T-helper 1 cell treated with Interleukin-12 subunit alpha and Interleukin-12 subunit beta and Interleukin-4 antibody, amounts not matched to agents 30 μg/mL and 1 μg/mL, for 36 hours (primary cell): ENCODE data around the gene MAP3K3.

Experiments used
- H3K27ac Mint-ChIP-seq: one replicate; pipeline ENCODE4 v1.8.0; 2021; ENCODE audit warnings: mild to moderate bottlenecking, mixed read lengths
- H3K27me3 Mint-ChIP-seq: one replicate; pipeline ENCODE4 v1.8.0; 2021; ENCODE audit warnings: low read depth, mixed read lengths
- H3K36me3 Mint-ChIP-seq: one replicate; pipeline ENCODE4 v1.8.0; 2021; ENCODE audit warnings: low read depth, mixed read lengths
- H3K4me1 Mint-ChIP-seq: one replicate; pipeline ENCODE4 v1.8.0; 2021; ENCODE audit warnings: low read depth, mixed read lengths
- H3K4me3 Mint-ChIP-seq: one replicate; pipeline ENCODE4 v1.8.0; 2021; ENCODE audit warnings: mild to moderate bottlenecking, moderate library complexity, mixed read lengths
- H3K9me3 Mint-ChIP-seq: one replicate; pipeline ENCODE4 v1.8.0; 2021; ENCODE audit warnings: mixed read lengths

MAP3K3 gene

DNA sequence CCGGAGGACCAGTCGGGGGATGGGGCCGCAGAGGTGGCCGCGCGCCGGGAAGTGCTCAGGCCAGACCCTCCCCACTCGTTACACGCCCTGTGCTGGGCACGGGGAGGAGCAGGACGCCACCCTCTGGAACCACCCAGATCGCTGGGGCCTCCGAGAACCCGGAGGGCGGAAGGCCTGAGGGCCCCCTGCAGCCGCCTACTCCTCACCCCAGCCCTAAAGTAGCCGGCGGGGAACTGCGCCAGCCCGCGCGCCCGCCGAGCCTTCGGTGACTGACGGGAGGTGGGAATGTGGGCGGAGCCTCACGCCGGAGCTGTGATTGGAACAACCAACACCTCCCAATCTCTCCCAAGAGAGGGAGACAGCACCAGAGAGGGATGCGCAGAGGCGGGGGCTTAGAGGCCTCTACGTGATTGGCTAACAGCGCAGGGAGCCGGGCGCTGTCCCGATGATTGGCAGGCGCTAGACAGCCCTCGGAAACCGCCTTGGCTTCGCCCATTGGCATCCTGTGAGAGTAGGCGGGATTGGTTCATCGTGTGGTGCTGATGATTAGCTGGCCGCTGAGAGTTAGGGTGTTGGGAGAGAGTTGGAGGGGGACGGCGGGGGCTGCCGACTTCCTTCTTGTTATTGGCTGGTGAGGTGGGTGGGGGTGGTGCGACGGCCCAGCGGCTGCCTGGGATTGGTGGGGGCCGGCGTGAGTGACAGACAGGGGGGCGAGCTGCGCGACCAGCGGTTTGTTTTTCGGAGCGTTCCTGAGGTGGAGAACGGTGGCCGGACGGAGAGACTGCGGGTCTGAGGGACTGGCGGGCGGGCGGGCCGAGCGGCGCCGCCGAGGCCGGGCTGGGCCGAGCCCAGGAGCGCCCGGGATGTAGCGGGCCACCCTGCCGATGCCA, at the start of gene MAP3K3:
MAP3K3 (plus strand) TSS at position 734 of the 890 bp plus-strand sequence. CDS start 343 bp downstream, outside the sequence.
- H3K27ac Mint-ChIP-seq = peak within 1 kb of the TSS; percentile 94
- no peaks in the 10 kb centered on the region for H3K36me3 Mint-ChIP-seq
- peaks cover 29% of the 10 kb centered on the region for H3K4me1 Mint-ChIP-seq
- H3K4me3 Mint-ChIP-seq = peak within 1 kb of the TSS; percentile 99
- H3K27me3 Mint-ChIP-seq = peaks cover 12% of the 10 kb centered on the region
- H3K9me3 Mint-ChIP-seq = no peaks in the 10 kb centered on the region

DNA sequence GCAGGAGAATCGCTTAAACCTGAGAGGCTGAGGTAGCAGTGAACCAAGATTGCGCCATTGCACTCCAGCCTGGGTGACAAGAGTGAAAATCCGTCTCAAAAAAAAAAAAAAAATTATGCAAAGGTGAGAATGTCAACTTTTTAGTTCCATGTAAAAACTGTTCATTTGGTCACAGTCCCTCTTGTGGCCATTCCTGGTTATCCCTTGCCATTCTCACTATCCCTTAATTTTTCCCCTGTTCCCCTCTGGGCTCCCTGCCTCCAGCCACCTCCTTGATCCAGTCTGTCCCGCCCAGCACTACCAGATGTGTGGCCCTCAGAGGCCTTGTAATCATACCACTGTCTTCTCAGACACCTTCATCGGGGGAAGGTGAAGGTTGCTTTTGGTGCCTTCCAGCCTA, 48.6 kb upstream of the MAP3K3 start:
- peaks cover 13% of the 10 kb centered on the region for H3K4me1 Mint-ChIP-seq
- no peak overlapping the region for H3K27ac Mint-ChIP-seq
- H3K36me3 Mint-ChIP-seq = peaks cover 6% of the 10 kb centered on the region
- H3K27me3 Mint-ChIP-seq = no peaks in the 10 kb centered on the region
- no peaks in the 10 kb centered on the region for H3K9me3 Mint-ChIP-seq
- no peak overlapping the region for H3K4me3 Mint-ChIP-seq

DNA sequence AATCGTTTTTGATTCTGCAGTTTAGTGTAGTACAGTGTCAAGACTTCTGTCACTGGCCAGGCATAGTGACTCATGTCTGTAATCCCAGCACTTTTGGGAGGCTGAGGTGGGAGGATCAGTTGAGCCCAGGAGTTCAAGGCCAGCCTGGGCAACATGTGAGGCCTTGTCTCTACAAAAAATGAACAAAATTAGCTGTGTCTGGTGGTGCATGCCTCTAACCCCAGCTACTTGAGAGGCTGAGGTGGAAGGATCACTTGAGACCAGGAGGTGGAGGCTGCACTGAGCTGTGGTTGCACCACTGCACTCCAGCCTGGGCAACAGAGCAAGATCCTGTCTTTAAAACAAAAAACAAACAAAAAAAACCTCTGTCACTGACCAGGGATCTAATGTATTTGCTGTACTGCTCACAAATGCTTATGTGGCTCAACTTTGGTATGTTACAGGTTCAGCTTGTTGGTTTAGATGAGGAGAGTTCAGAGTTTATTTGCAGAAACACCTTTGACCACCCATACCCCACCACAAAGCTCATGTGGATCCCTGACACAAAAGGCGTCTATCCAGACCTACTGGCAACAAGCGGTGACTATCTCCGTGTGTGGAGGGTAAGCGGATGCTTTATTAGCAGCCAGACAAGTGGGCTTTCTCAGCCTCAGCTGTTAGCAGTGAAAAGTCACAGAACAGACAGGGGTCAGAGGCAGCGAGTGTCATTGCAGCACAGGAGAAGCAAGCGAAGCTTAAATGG, 44.0 kb upstream of the MAP3K3 start:
- Mint-ChIP-seq H3K4me1 (peaks cover 12% of the 10 kb centered on the region), H3K27me3 (no peaks in the 10 kb centered on the region), H3K36me3 (peaks cover 28% of the 10 kb centered on the region), H3K9me3 (no peaks in the 10 kb centered on the region), H3K4me3 (no peak overlapping the region), H3K27ac (peak overlapping the region; percentile 20)

DNA sequence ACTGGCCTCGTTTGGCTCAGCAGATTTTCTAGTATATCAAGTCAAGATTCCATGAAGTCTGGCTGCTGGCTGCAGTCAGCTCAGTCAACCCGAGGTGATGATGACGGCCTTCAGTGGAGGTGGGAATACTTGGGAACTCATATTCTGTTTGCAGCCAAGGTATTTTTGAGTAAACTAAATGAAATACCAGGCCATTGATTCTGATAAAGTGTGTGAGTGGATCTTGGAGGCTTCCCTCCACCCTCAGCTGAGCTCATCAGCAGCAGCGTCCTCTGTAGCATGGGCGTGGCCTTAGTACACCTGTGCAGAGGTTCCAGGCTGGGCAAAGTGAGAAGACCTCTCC, 43.5 kb upstream of the MAP3K3 start:
- Mint-ChIP-seq H3K27ac (no peak overlapping the region), H3K4me3 (no peak overlapping the region), H3K36me3 (peaks cover 31% of the 10 kb centered on the region)

DNA sequence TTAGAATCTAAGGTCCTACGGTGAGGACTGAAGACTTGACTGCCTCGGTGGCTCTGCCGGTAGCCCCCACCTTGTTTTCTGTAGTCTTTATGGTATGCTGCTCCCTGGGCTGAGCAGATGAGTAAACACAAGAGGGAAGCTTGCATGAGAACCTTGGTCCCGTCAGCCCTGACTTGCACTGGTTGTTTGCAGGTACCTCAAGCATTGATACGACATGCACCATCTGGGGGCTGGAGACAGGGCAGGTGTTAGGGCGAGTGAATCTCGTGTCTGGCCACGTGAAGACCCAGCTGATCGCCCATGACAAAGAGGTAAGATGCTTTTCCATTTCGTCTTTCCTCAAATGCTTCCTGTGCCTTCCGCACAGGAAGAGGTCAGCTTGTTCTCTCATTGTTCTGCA, 42.6 kb upstream of the MAP3K3 start:
- H3K4me3 Mint-ChIP-seq = no peak overlapping the region
- no peaks in the 10 kb centered on the region for H3K9me3 Mint-ChIP-seq
- H3K27me3 Mint-ChIP-seq = no peaks in the 10 kb centered on the region
- peaks cover 29% of the 10 kb centered on the region for H3K36me3 Mint-ChIP-seq
- H3K4me1 Mint-ChIP-seq = peaks cover 9% of the 10 kb centered on the region
- no peak overlapping the region for H3K27ac Mint-ChIP-seq

More for the DNA sequence above, 43.5 kb upstream of the MAP3K3 start:
- Mint-ChIP-seq H3K9me3 (no peaks in the 10 kb centered on the region), H3K27me3 (no peaks in the 10 kb centered on the region), H3K4me1 (peaks cover 11% of the 10 kb centered on the region)

DNA sequence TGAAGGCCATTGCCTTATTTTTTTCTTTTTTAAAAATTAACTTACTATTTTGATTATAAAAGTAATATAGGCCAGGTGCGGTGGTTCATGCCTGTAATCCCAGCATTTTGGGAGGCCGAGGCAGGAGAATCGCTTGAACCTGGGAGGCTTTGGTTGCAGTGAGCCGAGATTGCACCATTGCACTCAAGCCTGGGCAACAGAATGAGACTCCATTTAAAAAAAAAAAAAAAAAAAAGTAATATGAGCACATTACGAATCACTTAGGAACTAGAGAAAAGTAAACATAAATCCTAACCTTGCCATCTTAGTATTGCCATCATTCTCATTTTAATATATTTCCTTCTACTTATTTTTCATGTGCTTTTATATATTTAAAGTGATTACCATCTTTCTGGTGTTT, 34.4 kb upstream of the MAP3K3 start:
- Mint-ChIP-seq H3K36me3 (peaks cover 46% of the 10 kb centered on the region), H3K27ac (no peak overlapping the region), H3K4me3 (no peak overlapping the region)

DNA sequence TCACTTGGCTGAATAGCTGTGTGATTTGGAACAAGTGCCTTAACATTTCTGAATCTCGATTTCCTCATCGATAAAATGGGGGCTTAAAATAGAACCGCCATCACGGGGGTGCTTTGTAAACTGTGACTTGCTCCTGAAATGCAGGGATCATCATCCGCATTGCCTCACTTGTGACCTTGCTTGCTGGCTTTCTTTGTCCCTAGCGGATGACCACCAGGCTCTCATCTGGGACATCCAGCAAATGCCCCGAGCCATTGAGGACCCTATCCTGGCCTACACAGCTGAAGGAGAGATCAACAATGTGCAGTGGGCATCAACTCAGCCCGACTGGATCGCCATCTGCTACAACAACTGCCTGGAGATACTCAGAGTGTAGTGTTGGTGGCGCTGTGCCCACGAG, 33.4 kb upstream of the MAP3K3 start:
- H3K4me1 Mint-ChIP-seq = peaks cover 16% of the 10 kb centered on the region
- no peaks in the 10 kb centered on the region for H3K9me3 Mint-ChIP-seq
- H3K36me3 Mint-ChIP-seq = peaks cover 37% of the 10 kb centered on the region
- H3K27me3 Mint-ChIP-seq = no peaks in the 10 kb centered on the region
- no peak overlapping the region for H3K27ac Mint-ChIP-seq
- H3K4me3 Mint-ChIP-seq = no peak overlapping the region

More for the DNA sequence above, 34.4 kb upstream of the MAP3K3 start:
- Mint-ChIP-seq H3K27me3 (no peaks in the 10 kb centered on the region), H3K9me3 (no peaks in the 10 kb centered on the region), H3K4me1 (peaks cover 19% of the 10 kb centered on the region)

DNA sequence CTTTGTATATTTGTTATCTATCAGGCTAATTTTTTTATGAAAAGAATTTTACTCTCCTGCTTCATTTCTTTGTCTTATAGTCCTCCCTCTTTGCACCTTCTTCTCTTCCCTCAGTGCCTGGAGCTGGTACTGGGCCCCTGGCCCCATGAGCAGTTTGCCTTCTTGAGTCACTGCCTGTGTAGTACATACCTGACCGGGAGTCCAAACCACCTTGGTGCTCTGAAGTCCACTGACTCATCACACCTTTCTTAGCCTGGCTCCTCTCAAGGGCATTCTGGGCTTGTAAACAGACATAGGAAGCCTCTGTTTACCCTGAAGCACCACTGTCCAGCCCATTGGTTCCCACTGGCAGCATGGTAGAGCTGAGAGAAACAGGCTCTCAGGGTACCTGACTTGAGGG, 32.6 kb upstream of the MAP3K3 start:
- Mint-ChIP-seq H3K4me3 (no peak overlapping the region), H3K27me3 (no peaks in the 10 kb centered on the region), H3K4me1 (peaks cover 17% of the 10 kb centered on the region), H3K36me3 (peaks cover 39% of the 10 kb centered on the region), H3K9me3 (no peaks in the 10 kb centered on the region), H3K27ac (no peak overlapping the region)

DNA sequence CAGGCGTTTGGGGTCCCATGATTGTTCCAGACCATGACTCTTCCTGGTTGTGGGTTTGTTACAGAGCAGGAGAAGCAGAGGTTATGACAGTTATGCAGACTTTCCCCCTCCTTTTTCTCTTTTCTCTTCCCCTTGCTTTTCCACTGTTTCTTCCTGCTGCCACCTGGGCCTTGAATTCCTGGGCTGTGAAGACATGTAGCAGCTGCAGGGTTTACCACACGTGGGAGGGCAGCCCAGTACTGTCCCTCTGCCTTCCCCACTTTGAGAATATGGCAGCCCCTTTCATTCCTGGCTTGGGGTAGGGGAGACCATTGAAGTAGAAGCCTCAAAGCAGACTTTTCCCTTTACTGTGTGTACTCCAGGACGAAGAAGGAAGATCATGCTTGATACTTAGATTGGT, 29.4 kb upstream of the MAP3K3 start:
- Mint-ChIP-seq H3K27ac (no peak overlapping the region), H3K36me3 (peaks cover 28% of the 10 kb centered on the region), H3K4me1 (peaks cover 9% of the 10 kb centered on the region), H3K4me3 (no peak overlapping the region), H3K27me3 (no peaks in the 10 kb centered on the region), H3K9me3 (no peaks in the 10 kb centered on the region)

DNA sequence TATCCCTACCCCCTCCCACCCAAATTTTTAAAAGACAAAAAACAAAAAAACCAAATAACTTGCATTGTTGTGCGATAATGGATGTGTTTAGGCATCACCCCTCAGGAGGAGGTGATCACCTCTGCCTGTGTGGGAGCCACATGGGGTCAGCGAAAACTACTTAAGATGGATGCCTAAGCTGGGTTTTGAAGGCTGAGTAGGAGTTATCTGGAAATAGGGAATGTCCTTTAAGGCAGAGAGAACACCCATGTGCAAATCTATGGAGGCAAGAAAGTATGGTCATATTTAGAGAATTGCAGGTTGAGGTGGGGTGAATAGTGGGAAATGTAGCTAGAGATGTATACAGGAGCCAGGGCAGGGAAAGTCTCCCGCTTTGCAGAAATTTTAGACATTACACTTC, 27.1 kb upstream of the MAP3K3 start:
- H3K4me1 Mint-ChIP-seq = peaks cover 17% of the 10 kb centered on the region
- H3K36me3 Mint-ChIP-seq = peaks cover 17% of the 10 kb centered on the region
- no peaks in the 10 kb centered on the region for H3K27me3 Mint-ChIP-seq
- H3K4me3 Mint-ChIP-seq = no peak overlapping the region
- no peak overlapping the region for H3K27ac Mint-ChIP-seq
- no peaks in the 10 kb centered on the region for H3K9me3 Mint-ChIP-seq

DNA sequence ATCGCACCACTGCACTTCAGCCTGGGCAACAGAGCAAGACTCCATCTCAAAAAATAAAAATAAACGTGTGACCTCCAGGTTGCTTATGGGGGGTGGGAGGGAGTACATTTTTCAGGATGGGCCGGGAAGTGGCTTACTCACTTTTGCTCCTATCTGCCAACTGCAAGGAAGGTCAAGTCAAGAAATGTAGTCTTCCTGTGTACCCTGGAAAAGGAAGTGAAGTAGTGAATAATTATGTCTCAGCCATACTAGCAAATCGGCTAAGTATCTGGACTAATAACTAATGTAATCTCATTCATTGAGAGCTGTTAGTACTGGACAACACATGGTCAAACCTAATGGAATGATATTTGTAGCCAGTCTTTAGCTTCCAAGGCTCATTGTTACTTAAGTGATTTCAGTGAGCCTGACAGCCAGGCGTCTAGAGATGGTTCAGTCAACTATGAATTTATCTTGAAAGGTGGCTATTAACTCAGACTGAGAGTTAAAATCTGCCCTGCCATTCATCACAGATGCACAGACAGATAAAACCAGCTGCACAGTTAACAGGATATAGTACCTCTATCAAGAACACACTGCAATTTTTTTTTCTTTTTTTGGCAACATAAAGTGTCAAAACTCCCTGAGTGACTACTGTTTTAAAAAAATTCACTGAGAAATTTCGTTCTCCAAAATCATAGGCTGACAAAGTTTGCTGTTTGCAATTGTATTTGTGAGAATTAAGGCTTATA, 25.2 kb upstream of the MAP3K3 start:
- peaks cover 29% of the 10 kb centered on the region for H3K4me1 Mint-ChIP-seq
- no peak overlapping the region for H3K27ac Mint-ChIP-seq
- no peaks in the 10 kb centered on the region for H3K27me3 Mint-ChIP-seq
- H3K4me3 Mint-ChIP-seq = no peak overlapping the region
- H3K36me3 Mint-ChIP-seq = peaks cover 11% of the 10 kb centered on the region
- H3K9me3 Mint-ChIP-seq = no peaks in the 10 kb centered on the region

DNA sequence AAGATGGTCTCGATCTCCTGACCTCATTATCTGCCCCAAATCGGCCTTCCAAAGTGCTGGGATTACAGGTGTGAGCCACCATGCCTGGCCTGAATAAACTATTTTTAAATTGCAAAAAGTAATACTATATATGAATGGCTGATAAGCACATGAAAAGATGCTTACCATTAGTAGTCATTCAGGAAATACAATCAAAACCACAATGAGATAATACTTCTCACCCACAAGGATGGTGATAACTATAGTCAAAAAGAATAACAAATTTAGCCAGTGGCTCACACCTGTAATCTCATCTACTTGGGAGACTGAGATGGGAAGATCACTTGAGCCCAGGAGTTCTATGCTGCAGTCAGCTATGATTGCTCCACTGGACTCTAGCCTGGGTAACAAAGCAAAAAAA, 23.9 kb upstream of the MAP3K3 start:
- Mint-ChIP-seq H3K36me3 (peaks cover 11% of the 10 kb centered on the region), H3K9me3 (no peaks in the 10 kb centered on the region), H3K4me3 (no peak overlapping the region), H3K27me3 (no peaks in the 10 kb centered on the region), H3K27ac (no peak overlapping the region), H3K4me1 (peaks cover 29% of the 10 kb centered on the region)

DNA sequence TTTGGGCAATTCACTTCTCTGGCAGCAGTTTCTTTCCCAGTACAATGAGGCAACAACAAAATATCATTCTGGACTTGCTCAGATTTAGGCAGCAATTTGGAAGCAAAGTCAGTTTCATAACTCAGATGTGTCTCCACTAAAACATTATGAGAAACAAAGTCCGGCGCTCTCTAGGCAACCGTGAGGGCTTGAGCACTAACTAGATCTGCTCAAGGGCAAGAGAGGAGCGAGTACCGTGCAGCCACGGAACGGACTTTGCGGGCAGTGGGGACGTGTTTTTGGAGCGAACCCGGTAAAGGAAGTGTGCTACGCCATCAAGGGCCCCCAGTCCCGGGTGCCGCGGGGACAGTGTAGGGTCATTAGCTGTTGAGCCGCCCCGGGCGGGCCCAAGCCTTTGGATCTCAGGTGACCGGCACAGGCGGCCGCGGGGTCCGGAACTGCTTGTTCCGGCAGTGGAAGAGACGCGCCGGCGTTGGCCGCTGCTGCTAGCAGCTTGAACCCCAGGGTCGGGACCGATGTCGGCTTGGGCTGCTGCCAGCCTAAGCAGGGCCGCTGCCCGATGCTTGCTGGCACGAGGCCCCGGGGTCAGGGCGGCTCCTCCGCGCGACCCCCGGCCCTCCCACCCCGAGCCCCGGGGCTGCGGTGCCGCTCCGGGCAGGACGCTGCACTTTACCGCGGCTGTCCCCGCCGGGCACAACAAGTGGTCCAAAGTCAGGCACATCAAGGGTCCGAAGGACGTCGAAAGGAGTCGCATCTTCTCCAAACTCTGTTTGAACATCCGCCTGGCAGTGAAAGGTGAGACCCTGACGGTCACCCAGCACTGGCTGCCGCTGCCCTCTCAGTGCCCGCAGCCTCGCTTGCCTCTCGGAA, 21.4 kb upstream of the MAP3K3 start, which contains the start of gene TACO1:
TACO1 (plus strand) TSS at position 327 of the 870 bp plus-strand sequence; CDS start at position 516, 189 bp downstream.
- H3K4me1 Mint-ChIP-seq = peaks cover 33% of the 10 kb centered on the region
- no peaks in the 10 kb centered on the region for H3K27me3 Mint-ChIP-seq
- H3K4me3 Mint-ChIP-seq = peak within 1 kb of the TSS; percentile 95
- peak within 1 kb of the TSS; percentile 91 for H3K27ac Mint-ChIP-seq
- H3K9me3 Mint-ChIP-seq = no peaks in the 10 kb centered on the region
- H3K36me3 Mint-ChIP-seq = peaks cover 15% of the 10 kb centered on the region
